ENCODE measurements around the gene CFAP69. TPM values are rescaled to one million over a fixed set of nuclear protein-coding genes. Genes with fewer than 3 reads are reported as not detected.

Gene CFAP69
- total RNA-seq, 1 donor from 2014 or later = 0.55 TPM

DNA sequence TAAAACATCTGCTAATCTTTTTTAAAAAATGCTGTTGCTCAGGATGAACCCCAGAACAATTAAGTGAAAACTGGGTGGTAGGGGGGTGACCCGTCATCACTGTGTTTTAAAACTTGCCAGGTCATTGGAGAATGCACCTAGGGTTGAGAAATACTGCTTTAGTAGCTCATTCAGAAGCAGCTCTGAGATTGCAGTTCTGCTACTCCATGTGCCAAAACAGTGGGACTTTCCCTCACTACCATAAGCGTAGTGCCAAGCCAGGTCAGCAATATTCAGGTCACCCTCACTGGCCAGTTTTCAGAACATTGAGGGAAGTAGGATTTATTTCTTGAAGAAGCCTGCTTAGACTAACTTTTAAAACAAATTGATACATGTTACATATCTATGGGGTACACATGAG lies 28.2 kb upstream of the CFAP69 start:
- no peak for DNase-seq (ENCODE audit: low spot score)
- Mint-ChIP-seq H3K4me3 (ENCODE audit: unreplicated experiment) (no peak overlapping the region), H3K9me3 (ENCODE audit: low read depth) (no peaks in the 10 kb centered on the region), H3K4me1 (ENCODE audit: low read depth) (no peaks in the 10 kb centered on the region), H3K36me3 (ENCODE audit: low read depth) (no peaks in the 10 kb centered on the region), H3K27me3 (ENCODE audit: low read depth) (peaks cover 42% of the 10 kb centered on the region), H3K27ac (ENCODE audit: unreplicated experiment) (no peak overlapping the region)
- TF ChIP-seq, protein P1, sequence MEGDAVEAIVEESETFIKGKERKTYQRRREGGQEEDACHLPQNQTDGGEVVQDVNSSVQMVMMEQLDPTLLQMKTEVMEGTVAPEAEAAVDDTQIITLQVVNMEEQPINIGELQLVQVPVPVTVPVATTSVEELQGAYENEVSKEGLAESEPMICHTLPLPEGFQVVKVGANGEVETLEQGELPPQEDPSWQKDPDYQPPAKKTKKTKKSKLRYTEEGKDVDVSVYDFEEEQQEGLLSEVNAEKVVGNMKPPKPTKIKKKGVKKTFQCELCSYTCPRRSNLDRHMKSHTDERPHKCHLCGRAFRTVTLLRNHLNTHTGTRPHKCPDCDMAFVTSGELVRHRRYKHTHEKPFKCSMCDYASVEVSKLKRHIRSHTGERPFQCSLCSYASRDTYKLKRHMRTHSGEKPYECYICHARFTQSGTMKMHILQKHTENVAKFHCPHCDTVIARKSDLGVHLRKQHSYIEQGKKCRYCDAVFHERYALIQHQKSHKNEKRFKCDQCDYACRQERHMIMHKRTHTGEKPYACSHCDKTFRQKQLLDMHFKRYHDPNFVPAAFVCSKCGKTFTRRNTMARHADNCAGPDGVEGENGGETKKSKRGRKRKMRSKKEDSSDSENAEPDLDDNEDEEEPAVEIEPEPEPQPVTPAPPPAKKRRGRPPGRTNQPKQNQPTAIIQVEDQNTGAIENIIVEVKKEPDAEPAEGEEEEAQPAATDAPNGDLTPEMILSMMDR (IDR thresholded peaks at IDR 0.05) = no peak

DNA sequence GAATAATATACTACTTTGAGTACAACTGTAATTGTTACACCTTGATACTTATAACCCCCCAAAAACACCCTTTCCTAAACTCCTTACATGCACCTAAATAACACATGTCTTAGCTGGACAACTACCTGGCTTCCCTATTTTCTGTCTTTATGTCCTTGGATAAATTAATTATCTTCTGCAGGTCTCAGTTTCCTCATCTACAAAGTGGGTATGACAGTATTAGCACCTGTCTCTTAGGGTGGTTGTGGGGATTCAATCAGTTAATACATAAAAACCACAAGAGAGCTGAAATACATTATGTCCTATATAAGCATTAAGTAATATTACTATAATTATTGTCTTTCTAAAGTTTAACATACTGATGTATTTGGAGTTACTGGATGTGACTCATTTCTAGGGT lies 22.6 kb upstream of the CFAP69 start:
- Mint-ChIP-seq H3K4me3 (ENCODE audit: unreplicated experiment) (no peak overlapping the region), H3K36me3 (ENCODE audit: low read depth) (no peaks in the 10 kb centered on the region), H3K27ac (ENCODE audit: unreplicated experiment) (no peak overlapping the region), H3K9me3 (ENCODE audit: low read depth) (no peaks in the 10 kb centered on the region), H3K4me1 (ENCODE audit: low read depth) (no peaks in the 10 kb centered on the region), H3K27me3 (ENCODE audit: low read depth) (peaks cover 59% of the 10 kb centered on the region)
- TF ChIP-seq, protein P1 (IDR thresholded peaks at IDR 0.05) = no peak
- no peak for DNase-seq (ENCODE audit: low spot score)

DNA sequence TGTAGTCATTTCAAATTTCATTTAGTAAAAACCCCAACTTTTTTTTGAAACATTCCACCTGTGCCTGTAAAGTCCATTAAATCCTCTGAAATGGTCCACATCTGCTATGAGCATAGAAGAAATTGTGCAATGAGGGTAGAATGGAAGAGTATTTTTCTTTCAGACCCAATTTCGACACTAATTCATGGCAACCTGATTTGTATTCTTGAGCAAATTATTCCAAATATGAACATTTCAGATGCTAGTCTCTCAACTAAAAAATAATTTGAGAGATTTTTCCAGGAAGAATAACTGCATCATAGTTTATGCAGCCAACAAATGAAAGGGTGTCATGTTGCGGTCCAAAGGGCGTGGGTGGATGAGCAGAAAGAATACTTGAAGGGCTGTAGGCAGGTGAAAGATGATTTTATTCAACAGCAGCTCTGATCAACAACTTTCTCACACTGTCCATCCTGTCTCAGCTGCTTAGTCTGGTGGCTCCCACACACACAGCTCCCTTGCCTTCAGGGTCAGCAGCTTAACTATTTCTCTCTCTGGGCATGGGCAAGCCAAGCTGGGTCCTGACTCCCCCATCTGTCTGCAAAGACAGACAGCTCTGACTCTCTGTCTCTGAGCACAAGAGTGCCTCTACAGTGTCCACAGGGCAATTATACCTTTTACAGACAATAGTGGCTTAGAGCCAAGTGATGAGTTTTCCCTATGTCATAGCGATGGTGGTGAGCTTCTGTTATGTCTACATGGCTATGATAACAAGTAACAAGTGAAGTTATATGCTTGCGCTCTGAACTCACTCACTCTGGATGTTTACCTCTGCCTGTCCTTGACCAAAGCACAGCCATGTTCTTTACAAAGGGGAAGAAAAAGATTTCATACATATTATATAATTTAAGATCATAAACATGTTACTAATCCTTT lies 21.9 kb upstream of the CFAP69 start:
- Mint-ChIP-seq H3K36me3 (ENCODE audit: low read depth) (no peaks in the 10 kb centered on the region), H3K4me1 (ENCODE audit: low read depth) (no peaks in the 10 kb centered on the region), H3K4me3 (ENCODE audit: unreplicated experiment) (no peak overlapping the region), H3K9me3 (ENCODE audit: low read depth) (no peaks in the 10 kb centered on the region), H3K27me3 (ENCODE audit: low read depth) (peaks cover 54% of the 10 kb centered on the region), H3K27ac (ENCODE audit: unreplicated experiment) (no peak overlapping the region)
- no peak for DNase-seq (ENCODE audit: low spot score)
- TF ChIP-seq, protein P1 (IDR thresholded peaks at IDR 0.05) = no peak

DNA sequence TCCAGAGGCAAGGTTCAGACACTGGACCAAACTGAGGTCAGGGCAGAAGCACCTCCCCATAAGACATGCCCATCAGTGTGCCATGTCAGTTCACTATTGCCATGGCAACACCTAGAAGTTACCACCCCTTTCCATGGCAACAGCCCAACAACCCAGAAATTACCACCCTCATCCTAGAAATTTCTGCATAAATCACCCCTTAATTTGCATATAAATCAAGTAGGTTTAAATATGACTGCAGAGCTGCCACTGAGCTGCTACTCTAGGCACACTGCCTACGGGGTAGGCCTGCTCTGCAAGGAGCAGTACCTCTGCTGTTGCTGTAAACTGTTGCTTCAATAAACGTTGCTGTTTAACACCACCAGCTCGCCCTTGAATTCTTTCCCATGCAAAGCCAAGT lies 20.8 kb upstream of the CFAP69 start:
- H3K9me3 Mint-ChIP-seq (ENCODE audit: low read depth) = no peaks in the 10 kb centered on the region
- H3K4me3 Mint-ChIP-seq (ENCODE audit: unreplicated experiment) = no peak overlapping the region
- no peaks in the 10 kb centered on the region for H3K4me1 Mint-ChIP-seq (ENCODE audit: low read depth)
- H3K27me3 Mint-ChIP-seq (ENCODE audit: low read depth) = peaks cover 58% of the 10 kb centered on the region
- no peaks in the 10 kb centered on the region for H3K36me3 Mint-ChIP-seq (ENCODE audit: low read depth)
- TF ChIP-seq, protein P1 (IDR thresholded peaks at IDR 0.05) = no peak
- H3K27ac Mint-ChIP-seq (ENCODE audit: unreplicated experiment) = no peak overlapping the region
- DNase-seq (ENCODE audit: low spot score) = no peak

DNA sequence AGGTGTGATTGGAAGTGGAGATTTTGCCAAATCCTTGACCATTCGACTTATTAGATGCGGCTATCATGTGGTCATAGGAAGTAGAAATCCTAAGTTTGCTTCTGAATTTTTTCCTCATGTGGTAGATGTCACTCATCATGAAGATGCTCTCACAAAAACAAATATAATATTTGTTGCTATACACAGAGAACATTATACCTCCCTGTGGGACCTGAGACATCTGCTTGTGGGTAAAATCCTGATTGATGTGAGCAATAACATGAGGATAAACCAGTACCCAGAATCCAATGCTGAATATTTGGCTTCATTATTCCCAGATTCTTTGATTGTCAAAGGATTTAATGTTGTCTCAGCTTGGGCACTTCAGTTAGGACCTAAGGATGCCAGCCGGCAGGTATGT lies 19.8 kb upstream of the CFAP69 start:
- TF ChIP-seq, protein P1 (IDR thresholded peaks at IDR 0.05) = no peak
- Mint-ChIP-seq H3K36me3 (ENCODE audit: low read depth) (no peaks in the 10 kb centered on the region), H3K27me3 (ENCODE audit: low read depth) (peaks cover 57% of the 10 kb centered on the region), H3K4me3 (ENCODE audit: unreplicated experiment) (no peak overlapping the region), H3K27ac (ENCODE audit: unreplicated experiment) (no peak overlapping the region), H3K9me3 (ENCODE audit: low read depth) (no peaks in the 10 kb centered on the region), H3K4me1 (ENCODE audit: low read depth) (no peaks in the 10 kb centered on the region)
- DNase-seq (ENCODE audit: low spot score) = no peak

All from chondrocyte (in vitro differentiated cells).